ENCODE data around the gene NFYC.

The NFYC gene

DNA sequence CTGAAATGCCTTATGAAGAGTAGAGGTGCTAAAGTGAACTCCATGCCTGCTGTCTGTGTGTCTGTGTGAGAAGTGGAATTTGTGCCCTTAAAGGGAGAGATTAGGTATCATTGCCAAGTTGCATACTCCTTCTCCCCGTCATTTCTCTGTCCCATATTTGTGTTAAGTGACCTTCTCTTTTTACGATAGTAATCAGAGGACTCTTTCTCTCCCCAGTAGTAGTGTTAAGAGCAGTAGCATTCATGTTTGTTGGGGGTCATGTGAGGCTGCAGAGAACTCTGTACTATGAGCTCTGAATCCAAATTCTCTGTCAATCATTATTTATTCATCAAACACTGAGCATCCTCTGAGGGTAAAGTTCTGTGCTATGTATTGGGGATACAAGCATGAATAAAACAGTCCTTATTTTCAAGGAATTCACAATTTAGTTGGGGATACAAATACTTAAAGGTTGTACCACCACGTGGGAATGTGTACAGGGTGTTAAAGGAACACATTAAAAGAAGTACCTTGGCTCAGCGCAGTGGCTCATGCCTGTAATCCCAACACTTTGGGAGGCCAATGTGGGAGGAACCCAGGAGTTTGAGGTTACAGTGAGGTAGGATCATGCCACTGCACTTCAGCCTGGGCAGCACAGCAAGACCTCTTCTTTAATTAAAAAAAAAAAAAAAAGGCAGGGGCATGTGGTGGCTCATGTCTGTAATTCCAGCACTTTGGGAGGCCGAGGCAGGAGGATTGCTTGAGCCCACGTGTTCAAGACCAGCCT is 67.3 kb downstream of the NFYC start:
- DNase-seq (ENCODE audit: insufficient read length, low spot score) (no peak), FAIRE-seq (no peak)
- TF ChIP-seq POLR2A (IDR thresholded peaks at IDR 0.05; ENCODE audit: low read depth, low read length), result no peak

DNA sequence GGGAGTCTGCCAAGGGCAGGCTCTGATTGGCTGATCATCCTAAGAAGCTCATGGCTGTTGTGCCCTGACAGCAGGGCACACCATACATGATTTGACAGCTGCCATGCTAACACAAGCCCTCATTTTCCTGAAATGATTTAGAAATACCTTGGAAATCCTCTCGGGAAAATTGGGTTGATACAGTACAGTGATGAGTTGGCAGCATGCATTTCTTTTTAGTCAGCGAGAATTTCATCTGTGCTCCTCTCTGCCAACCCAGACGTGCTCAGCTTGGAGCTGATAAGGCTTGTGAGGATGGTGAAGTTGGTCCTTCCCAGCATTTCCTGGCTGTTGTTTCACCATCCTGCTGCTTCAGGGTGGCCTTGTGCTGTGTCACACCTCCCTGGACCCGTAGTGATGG is 69.5 kb downstream of the NFYC start:
- DNase-seq (ENCODE audit: insufficient read length, low spot score) (no peak), FAIRE-seq (no peak)
- TF ChIP-seq POLR2A (IDR thresholded peaks at IDR 0.05; ENCODE audit: low read depth, low read length), result no peak

DNA sequence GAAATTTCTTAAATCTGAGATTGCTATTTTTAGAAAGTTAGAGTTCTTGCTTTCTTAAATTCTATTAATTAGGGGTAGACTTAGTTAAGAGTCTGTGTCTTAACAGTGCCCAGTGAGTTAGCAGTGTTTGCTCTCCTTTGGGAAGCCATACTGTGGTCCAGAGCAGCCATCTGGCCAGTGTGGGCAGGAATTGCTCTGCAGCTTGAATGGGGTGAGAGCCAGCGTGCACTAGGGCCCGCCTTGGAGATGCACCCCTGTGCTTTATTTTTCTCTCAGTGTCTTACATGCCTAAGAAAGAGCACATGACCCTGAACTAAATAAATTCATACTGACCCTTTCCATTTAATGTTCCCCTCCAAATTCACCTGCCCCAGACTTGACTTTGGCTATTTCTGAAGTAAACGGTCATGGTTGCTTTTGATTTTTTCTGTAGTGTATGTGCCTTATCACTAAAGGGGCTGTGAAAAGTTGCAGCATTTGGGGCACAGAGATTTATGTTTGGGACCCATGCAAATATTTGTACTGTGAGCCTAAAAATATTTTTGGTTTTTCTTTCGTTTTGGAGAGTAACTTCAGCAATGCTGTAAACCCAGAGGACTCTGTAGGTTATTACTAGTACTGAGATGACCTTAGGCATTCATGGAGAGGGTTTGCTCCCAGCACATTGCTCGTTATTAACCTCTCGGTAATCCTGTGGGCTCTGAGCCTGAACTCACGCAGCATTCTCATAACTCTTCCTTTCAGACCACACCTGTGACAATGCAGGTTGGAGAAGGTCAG is 70.8 kb downstream of the NFYC start:
- FAIRE-seq (no peak), DNase-seq (ENCODE audit: insufficient read length, low spot score) (no peak)
- no peak for TF ChIP-seq POLR2A (IDR thresholded peaks at IDR 0.05; ENCODE audit: low read depth, low read length)

DNA sequence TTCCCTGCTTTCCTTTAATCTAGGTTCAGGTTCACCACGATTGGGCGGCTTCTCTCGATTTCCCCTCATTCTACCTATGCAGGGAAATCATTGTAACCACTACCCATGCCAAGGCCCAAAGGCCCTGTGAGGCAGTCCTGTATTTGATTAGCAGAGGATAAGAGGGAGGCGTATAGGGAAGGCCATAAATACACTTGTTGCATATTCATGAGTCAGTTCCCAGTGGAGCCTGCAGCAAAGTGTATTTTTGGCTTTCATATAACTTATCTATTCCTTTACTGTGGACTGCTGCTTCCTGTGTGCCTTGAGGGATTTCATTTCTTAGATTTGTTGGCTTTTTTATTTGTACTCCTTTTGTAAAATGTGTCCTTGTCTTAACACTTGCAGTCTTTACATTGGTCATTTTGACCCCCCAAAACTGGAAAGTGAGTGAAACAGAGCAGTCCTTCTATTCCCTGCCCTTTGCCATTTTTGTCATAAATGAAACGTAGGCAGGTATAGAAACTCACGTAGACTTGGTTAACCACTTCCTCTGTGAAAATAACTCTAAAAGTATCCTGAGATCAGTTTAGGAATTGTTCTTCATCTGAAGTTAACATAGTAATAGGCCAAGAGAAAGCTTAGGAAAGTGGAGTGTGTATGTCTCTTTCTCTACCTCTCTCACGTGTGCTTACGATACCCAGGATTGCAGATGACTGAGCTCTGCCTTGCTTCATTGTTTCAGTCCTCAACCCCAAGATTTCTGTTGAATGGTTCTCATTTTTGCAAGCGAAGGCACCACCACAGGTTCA is 72.4 kb downstream of the NFYC start:
- FAIRE-seq, result no peak
- DNase-seq (ENCODE audit: insufficient read length, low spot score), result no peak
- no peak for TF ChIP-seq POLR2A (IDR thresholded peaks at IDR 0.05; ENCODE audit: low read depth, low read length)

DNA sequence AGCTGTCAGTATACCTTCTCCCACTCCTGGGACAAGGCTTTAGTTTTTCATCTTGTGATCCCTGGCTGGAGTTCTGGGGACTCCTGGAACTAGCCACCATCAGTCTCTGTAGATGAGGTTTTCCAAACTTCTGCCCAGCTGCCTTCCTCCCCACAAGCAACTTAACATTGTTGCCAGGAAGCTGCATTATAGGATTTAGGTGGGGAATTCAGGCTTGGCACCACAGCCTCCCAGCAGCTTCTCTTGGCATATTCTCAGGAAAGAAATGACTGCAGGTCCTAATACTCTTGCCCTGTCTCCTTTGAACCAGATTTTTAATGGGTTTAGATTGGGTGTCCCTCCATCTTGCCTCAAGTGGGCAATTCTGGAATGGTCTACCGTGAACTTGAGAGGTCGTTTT is 73.5 kb downstream of the NFYC start:
- no peak for FAIRE-seq
- no peak for TF ChIP-seq POLR2A (IDR thresholded peaks at IDR 0.05; ENCODE audit: low read depth, low read length)
- DNase-seq (ENCODE audit: insufficient read length, low spot score), result no peak

DNA sequence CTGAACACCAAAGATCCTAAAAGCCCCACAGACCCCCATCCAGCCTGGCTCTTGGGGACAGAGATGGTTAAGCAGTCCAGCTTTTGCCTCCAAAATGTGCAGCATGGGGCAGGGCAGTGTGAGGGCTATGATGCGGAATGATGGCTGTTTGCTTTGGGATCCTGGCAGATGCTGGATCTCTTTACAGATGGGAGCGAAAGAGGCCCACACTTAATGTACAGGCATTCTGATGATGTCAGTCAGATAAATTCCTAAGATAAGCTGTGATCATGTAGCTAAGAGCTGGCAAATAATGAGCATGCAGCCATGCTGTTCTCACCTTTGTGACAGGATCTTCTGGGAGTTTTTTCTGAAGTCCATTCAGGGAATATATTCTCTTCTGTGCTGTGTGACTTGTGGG is 74.5 kb downstream of the NFYC start:
- DNase-seq (ENCODE audit: insufficient read length, low spot score), result no peak
- TF ChIP-seq POLR2A (IDR thresholded peaks at IDR 0.05; ENCODE audit: low read depth, low read length), result no peak
- no peak for FAIRE-seq

DNA sequence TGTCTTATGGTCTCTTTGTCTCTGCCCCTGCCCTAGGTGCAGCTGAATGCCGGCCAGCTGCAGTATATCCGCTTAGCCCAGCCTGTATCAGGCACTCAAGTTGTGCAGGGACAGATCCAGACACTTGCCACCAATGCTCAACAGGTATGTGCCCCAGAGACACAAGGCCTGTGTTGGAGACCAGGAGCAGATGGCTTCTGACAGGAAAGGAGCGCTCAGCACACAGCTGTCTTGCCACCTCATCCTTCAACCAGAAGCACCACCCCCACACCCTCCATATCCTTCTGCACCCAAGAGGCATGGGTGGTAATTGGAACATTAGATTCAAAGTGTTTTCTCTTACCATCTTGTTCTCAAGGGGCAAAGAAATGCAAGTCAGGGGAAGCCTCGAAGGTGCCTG is 75.1 kb downstream of the NFYC start:
- TF ChIP-seq POLR2A (IDR thresholded peaks at IDR 0.05; ENCODE audit: low read depth, low read length), result no peak
- no peak for FAIRE-seq
- no peak for DNase-seq (ENCODE audit: insufficient read length, low spot score)

DNA sequence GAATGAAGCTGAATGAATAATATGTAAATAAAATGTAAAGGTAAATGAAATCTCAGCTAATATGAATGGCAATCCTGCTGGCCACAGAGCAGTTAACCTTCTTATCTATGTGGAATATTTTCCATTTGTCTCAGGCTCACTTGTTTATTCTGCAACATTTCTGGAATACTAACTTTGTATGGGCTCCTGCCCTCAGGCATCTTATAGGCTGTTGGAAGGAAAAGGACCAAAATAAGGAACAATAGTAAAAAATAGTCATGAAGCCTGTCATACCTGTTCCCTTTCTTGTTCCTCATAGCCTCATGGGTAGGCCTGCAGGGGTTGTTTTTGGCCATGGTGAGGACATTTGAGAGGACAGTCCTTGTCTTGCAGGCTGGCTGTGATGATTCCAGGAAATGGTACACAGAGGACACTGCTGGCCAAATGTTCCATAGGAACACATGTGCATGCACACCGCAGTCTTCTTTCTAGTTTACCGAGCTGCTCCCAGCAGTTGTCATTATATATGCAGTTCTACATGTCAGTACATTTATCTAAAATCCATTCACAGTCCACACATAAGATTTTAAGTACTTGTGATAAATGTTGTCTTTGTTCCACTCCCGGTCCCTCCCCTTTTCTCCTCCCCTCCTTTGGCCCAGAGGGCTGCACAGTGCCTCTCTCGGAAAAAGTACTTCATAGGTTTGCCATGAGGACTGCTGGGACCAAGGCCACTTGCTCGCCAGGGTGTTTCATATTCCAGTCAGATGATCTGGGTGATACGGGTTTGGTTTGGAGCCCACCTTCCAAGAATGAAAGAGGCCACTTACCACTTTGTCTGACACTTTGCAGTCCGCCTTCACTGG is 76.9 kb downstream of the NFYC start:
- no peak for TF ChIP-seq POLR2A (IDR thresholded peaks at IDR 0.05; ENCODE audit: low read depth, low read length)
- no peak for DNase-seq (ENCODE audit: insufficient read length, low spot score)
- FAIRE-seq, result no peak

DNA sequence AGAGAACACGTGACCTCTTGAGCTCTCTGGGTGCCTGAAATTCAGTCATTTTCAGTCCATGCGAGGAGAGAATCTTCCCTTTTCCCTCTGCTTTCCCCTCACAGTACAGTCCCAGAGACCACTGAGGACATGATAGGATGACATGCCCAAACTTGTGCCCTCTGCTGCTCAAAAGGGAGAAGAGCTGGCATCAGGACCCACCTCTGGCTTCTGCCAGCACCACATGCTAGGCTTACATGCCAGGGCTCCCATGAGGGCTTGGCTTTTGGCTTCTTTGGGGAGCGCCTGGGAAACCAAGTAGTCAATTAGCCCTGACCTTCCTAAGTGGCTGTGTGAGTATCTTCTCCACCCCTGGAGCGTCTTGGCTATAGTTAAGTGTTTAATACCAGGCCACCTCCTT is 78.3 kb downstream of the NFYC start:
- DNase-seq (ENCODE audit: insufficient read length, low spot score) (no peak), FAIRE-seq (no peak)
- no peak for TF ChIP-seq POLR2A (IDR thresholded peaks at IDR 0.05; ENCODE audit: low read depth, low read length)

DNA sequence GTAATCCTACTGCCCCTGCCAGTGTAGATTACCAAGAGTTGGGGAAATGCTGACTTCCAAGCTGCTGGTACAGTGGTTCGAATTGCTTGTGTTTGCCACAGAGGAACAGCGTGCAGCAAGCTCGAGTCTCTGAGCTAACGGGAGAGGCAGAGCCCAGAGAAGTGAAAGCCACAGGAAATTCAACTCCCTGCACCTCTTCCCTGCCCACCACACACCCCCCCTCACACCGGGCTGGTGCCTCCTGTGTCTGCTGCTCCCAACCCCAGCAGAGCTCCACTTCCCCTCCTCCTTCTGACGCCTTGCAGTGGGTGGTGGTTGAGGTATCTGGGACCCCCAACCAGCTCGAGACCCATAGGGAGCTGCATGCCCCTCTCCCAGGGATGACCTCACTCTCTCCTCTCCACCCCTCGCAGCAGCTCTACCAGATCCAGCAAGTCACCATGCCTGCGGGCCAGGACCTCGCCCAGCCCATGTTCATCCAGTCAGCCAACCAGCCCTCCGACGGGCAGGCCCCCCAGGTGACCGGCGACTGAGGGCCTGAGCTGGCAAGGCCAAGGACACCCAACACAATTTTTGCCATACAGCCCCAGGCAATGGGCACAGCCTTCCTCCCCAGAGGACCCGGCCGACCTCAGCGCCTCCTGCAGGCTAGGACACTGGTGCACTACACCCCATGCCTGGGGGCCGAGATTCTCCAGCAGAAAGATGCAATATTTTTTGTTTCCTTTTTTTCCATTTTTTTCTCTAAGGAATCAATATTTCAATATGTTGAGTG is 79.0 kb downstream of the NFYC start:
- TF ChIP-seq POLR2A (IDR thresholded peaks at IDR 0.05; ENCODE audit: low read depth, low read length), result no peak
- FAIRE-seq, result no peak
- DNase-seq (ENCODE audit: insufficient read length, low spot score), result no peak

DNA sequence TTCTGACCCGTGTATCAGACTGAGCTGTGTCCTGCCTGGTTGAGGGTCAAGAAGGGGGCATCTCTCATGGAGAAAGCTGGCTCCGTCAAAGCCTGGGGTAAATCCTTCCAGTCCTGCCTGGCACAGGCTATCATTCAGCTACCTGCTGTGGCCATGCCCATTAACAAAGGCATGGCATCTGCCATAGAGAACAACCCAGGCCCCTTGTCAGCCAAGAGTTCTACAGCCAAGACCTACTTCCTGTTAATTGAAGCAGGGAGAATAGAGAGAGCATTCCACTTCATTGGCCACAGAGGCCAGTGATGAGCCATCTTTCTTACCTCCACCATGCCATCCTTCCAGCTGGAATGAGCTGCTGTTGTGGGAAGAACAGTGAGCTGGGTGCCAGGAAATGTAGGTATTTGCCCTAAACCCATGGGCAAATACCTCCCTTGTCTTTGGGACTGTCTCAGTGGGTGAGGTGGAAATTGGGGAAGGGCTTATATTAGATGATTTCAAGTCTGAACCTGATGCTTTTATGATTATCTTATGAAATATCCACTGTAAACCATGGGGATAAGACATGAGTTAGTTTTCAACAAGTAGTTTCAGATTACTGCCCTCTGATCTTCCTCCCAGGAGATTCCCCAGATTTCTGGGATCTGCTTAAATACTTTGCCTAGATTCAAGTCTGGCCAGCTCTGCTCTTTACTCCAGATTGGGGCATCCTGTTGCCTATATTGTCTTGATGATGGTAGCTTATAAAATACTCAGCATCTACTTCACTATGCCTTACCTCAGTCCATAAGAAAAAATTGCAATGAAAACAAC is 80.8 kb downstream of the NFYC start:
- no peak for DNase-seq (ENCODE audit: insufficient read length, low spot score)
- no peak for TF ChIP-seq POLR2A (IDR thresholded peaks at IDR 0.05; ENCODE audit: low read depth, low read length)
- no peak for FAIRE-seq

DNA sequence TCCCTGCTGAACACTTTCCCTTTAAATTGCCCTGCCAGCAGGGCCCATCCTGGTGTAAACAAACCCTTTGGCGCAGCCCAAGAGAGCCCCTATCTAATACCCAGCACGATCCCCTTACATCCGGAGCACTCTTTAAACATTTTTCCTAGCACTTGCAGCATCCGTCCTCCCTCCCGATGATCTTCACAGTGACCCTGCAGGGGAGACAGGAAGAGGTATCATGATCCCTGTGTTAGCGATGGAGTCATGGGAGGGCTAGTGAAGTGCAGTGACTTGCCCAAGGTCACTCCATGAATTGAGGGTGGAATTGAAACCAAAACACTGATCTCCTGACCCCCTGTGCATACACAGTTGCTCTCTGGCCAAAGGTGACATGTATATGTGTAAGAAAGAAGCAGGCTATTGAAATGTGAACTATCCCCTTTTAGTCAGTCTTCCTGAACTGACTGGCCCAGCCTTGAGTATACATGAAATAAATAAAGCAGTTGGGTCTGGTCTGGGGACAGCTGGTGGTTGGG is 82.3 kb downstream of the NFYC start:
- no peak for DNase-seq (ENCODE audit: insufficient read length, low spot score)
- no peak for TF ChIP-seq POLR2A (IDR thresholded peaks at IDR 0.05; ENCODE audit: low read depth, low read length)
- no peak for FAIRE-seq
